Neural cell (in vitro differentiated cells): ENCODE data around the gene PPM1L. TPM values are rescaled to one million over a fixed set of nuclear protein-coding genes. Genes with fewer than 3 reads are reported as not detected.

Experiments
- H2AFZ ChIP-seq: fragments of 200-600, 300-800 bp; sonication (generic), shearing (Covaris generic); 2 replicates; pipeline ENCODE4 v1.6.0; 2014; ENCODE audit warnings: low read depth, mild to moderate bottlenecking, antibody characterized with exemption, low read length, moderate library complexity
- H3F3A ChIP-seq: fragments of 200-600 bp; shearing (Covaris generic); 2 replicates; pipeline ENCODE4 v1.6.1; 2016; ENCODE audit warnings: mild to moderate bottlenecking, moderate library complexity, mixed read lengths, antibody characterized with exemption, low read length; ENCODE audit not compliant: insufficient read depth, poor library complexity, severe bottlenecking
- H3K27ac ChIP-seq: fragments of 200-600, 300-800 bp; sonication (generic), shearing (Covaris generic); 2 replicates; pipeline ENCODE4 v1.5.1; 2014; ENCODE audit warnings: mild to moderate bottlenecking, low read length, moderate library complexity
- H3K27me3 ChIP-seq: fragments of 300-800, 200-600 bp; sonication (generic), shearing (Covaris generic); 2 replicates; pipeline ENCODE4 v1.6.0; 2014; ENCODE audit warnings: mild to moderate bottlenecking, low read depth, low read length, moderate library complexity; ENCODE audit not compliant: insufficient read depth
- H3K36me3 ChIP-seq: fragments of 300-800, 200-600 bp; sonication (generic), shearing (Covaris generic); 2 replicates; pipeline ENCODE4 v1.5.1; 2014; ENCODE audit warnings: mild to moderate bottlenecking, antibody characterized with exemption, low read length, moderate library complexity; ENCODE audit not compliant: insufficient read depth
- H3K4me2 ChIP-seq: fragments of 300-800, 200-600 bp; sonication (generic), shearing (Covaris generic); 2 replicates; pipeline ENCODE4 v1.6.0; 2014; ENCODE audit warnings: mild to moderate bottlenecking, low read length
- H3K4me3 ChIP-seq: fragments of 300-800, 200-600 bp; sonication (generic), shearing (Covaris generic); 2 replicates; pipeline ENCODE4 v1.5.1; 2014; ENCODE audit warnings: mild to moderate bottlenecking, low read length, moderate library complexity
- H3K79me2 ChIP-seq: fragments of 200-600 bp; shearing (Covaris generic); replicated peaks from 2 replicates; pipeline ENCODE4 v1.6.0; 2014; ENCODE audit warnings: mild to moderate bottlenecking, low read length, moderate library complexity; ENCODE audit not compliant: insufficient read depth
- H3K9ac ChIP-seq: fragments of 300-800, 200-600 bp; sonication (generic), shearing (Covaris generic); 2 replicates; pipeline ENCODE4 v1.6.1; 2016; ENCODE audit warnings: mild to moderate bottlenecking, low read length, mixed read lengths
- H3K9me2 ChIP-seq: fragments of 200-600 bp; shearing (Covaris generic); 2 replicates; pipeline ENCODE4 v1.6.1; 2016; ENCODE audit warnings: mild to moderate bottlenecking, low read length, mixed read lengths; ENCODE audit not compliant: insufficient read depth
- H3K9me3 ChIP-seq: fragments of 200-600, 300-800 bp; sonication (generic), shearing (Covaris generic); 2 replicates; pipeline ENCODE4 v1.6.1; 2016; ENCODE audit warnings: mild to moderate bottlenecking, mixed run types, low read length, moderate library complexity, mixed read lengths
- H4K20me1 ChIP-seq: fragments of 200-600 bp; shearing (Covaris generic); 2 replicates; pipeline ENCODE4 v1.6.1; 2016; ENCODE audit warnings: mild to moderate bottlenecking, mixed run types; ENCODE audit not compliant: insufficient read depth
- EP300 ChIP-seq: fragments of 450-650 bp; conservative IDR thresholded peaks from 2 replicates; pipeline ENCODE4 v1.6.1; 2014; ENCODE audit warnings: antibody characterized with exemption, mild to moderate bottlenecking, moderate library complexity; ENCODE audit not compliant: poor library complexity, severe bottlenecking
- EZH2 ChIP-seq: fragments of 200-600, 300-800 bp; shearing (Covaris generic), sonication (generic); IDR thresholded peaks from 2 replicates; pipeline ENCODE4 v1.6.1; 2014; ENCODE audit warnings: antibody characterized with exemption, low read length, borderline replicate concordance, mild to moderate bottlenecking; ENCODE audit not compliant: insufficient read depth, poor library complexity, severe bottlenecking
- MXI1 ChIP-seq: fragments of 450-650 bp; conservative IDR thresholded peaks from 2 replicates; pipeline ENCODE4 v1.6.1; 2014; ENCODE audit warnings: antibody characterized with exemption, mild to moderate bottlenecking; ENCODE audit not compliant: poor library complexity, severe bottlenecking
- POLR2AphosphoS5 ChIP-seq: IDR thresholded peaks from 2 replicates; pipeline ENCODE4 v1.6.1; 2012
- RAD21 ChIP-seq: fragments of 450-650 bp; conservative IDR thresholded peaks from 2 replicates; pipeline ENCODE4 v1.6.1; 2014; ENCODE audit warnings: antibody characterized with exemption, mild to moderate bottlenecking, moderate library complexity
- REST ChIP-seq: IDR thresholded peaks from 2 replicates; pipeline ENCODE4 v1.6.1; 2012; ENCODE audit warnings: borderline replicate concordance
- SMC3 ChIP-seq: fragments of 450-650 bp; conservative IDR thresholded peaks from 2 replicates; pipeline ENCODE4 v1.6.1; 2014; ENCODE audit warnings: antibody characterized with exemption, mild to moderate bottlenecking, moderate library complexity; ENCODE audit not compliant: poor library complexity
- TAF1 ChIP-seq: IDR thresholded peaks from 2 replicates; pipeline ENCODE4 v1.6.1; 2012; ENCODE audit warnings: low read depth
- polyA plus RNA-seq: library from polyadenylated mRNA; depleted of rRNA; stranded (reverse); fragments of >200 nt; gene quantifications from 2 replicates; pipeline ENCODE4 v1.2.3, GENCODE V29; 2014
- TF ChIP-seq, protein P1 (sequence below): fragments of 450-650 bp; IDR thresholded peaks from 2 replicates; pipeline ENCODE4 v1.5.1; 2014; ENCODE audit warnings: antibody characterized with exemption, mild to moderate bottlenecking, moderate library complexity; ENCODE audit not compliant: poor library complexity, severe bottlenecking

PPM1L gene
- polyA plus RNA-seq, 1 donor from 2014 or later = 24.9 TPM

GRCh38 chr3:161070252-161070930 lies 314.4 kb downstream of the PPM1L start:
- TF ChIP-seq RAD21 = no peak
- no peak for TF ChIP-seq EZH2
- no peak for TF ChIP-seq SMC3
- H3K79me2 ChIP-seq = no peaks in the 10 kb centered on the region
- H2AFZ ChIP-seq = no peak overlapping the region
- H3F3A ChIP-seq = no peaks in the 10 kb centered on the region
- no peaks in the 10 kb centered on the region for H4K20me1 ChIP-seq
- no peak overlapping the region for H3K9ac ChIP-seq
- H3K27me3 ChIP-seq = no peaks in the 10 kb centered on the region
- H3K27ac ChIP-seq = no peak overlapping the region
- H3K36me3 ChIP-seq = no peaks in the 10 kb centered on the region
- no peak overlapping the region for H3K4me3 ChIP-seq
- H3K4me2 ChIP-seq = no peak overlapping the region
- no peaks in the 10 kb centered on the region for H3K9me2 ChIP-seq
- no peaks in the 10 kb centered on the region for H3K9me3 ChIP-seq

- Histone ChIP-seq H3K36me3 (no peaks in the 10 kb centered on the region), H3K79me2 (no peaks in the 10 kb centered on the region), H3K9ac (no peak overlapping the region), H3K27me3 (no peaks in the 10 kb centered on the region), H3K9me3 (no peaks in the 10 kb centered on the region), H4K20me1 (no peaks in the 10 kb centered on the region), H3K4me3 (no peak overlapping the region), H2AFZ (no peak overlapping the region), H3K4me2 (no peak overlapping the region), H3K9me2 (no peaks in the 10 kb centered on the region), H3K27ac (no peak overlapping the region), H3F3A (no peaks in the 10 kb centered on the region)
- TF ChIP-seq, protein P1, sequence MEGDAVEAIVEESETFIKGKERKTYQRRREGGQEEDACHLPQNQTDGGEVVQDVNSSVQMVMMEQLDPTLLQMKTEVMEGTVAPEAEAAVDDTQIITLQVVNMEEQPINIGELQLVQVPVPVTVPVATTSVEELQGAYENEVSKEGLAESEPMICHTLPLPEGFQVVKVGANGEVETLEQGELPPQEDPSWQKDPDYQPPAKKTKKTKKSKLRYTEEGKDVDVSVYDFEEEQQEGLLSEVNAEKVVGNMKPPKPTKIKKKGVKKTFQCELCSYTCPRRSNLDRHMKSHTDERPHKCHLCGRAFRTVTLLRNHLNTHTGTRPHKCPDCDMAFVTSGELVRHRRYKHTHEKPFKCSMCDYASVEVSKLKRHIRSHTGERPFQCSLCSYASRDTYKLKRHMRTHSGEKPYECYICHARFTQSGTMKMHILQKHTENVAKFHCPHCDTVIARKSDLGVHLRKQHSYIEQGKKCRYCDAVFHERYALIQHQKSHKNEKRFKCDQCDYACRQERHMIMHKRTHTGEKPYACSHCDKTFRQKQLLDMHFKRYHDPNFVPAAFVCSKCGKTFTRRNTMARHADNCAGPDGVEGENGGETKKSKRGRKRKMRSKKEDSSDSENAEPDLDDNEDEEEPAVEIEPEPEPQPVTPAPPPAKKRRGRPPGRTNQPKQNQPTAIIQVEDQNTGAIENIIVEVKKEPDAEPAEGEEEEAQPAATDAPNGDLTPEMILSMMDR = no peak
Measured at GRCh38 chr3:161070980-161071663, 315.1 kb downstream of the PPM1L start.

DNA sequence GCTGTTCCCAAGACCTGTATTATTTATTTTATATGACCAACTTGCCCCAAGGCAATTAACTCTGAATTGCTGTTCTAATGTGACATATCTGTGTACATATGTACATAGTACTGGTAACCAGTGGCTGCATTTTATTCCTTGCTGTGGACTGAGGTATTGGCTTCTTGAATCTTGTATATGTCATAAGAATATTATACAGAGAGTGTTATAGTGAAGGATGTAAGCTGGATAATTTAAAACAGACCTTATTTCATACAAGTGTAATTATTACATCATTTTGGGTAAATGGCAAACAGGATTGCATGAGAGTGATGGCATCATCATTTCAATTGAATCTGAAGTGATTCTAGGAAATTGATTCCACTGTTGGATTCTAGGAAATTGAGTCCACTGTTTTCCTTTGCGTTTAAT lies 316.2 kb downstream of the PPM1L start:
- Histone ChIP-seq H3K4me3 (no peak overlapping the region), H3K9me2 (no peaks in the 10 kb centered on the region), H3K27me3 (no peaks in the 10 kb centered on the region), H3F3A (no peaks in the 10 kb centered on the region), H4K20me1 (no peaks in the 10 kb centered on the region), H2AFZ (no peak overlapping the region), H3K36me3 (no peaks in the 10 kb centered on the region), H3K27ac (no peak overlapping the region), H3K79me2 (no peaks in the 10 kb centered on the region), H3K9ac (no peak overlapping the region), H3K9me3 (no peaks in the 10 kb centered on the region), H3K4me2 (no peak overlapping the region)
- no peak for TF ChIP-seq EZH2
- no peak for TF ChIP-seq SMC3
- TF ChIP-seq POLR2AphosphoS5 = no peak
- TF ChIP-seq REST = no peak
- TF ChIP-seq TAF1 = no peak
- no peak for TF ChIP-seq EP300
- TF ChIP-seq RAD21 = no peak
- TF ChIP-seq, protein P1 = no peak
- no peak for TF ChIP-seq MXI1
